Peyer's patch (tissue), 4 donors: Measurements from ENCODE around the gene A2M. TPM values are rescaled to one million over a fixed set of nuclear protein-coding genes. Genes with fewer than 3 reads are reported as not detected.

ENCODE experiments used
- DNase-seq, 3 donors: peaks; one replicate each; pipeline ENCODE4 v3.0.0-alpha.2; 2017 to 2019
- H3K27ac ChIP-seq, 4 donors: fragments of 200-600 bp; sonication (generic); one replicate each; pipeline ENCODE4 v1.5.1; 2016 to 2019
- H3K27me3 ChIP-seq, 2 donors: fragments of 200-600 bp; sonication (generic); one replicate each; pipeline ENCODE4 v1.5.1; 2019
- H3K36me3 ChIP-seq, 3 donors: fragments of 200-600 bp; sonication (generic); one replicate each; pipeline ENCODE4 v1.5.1; 2016 to 2019
- H3K4me1 ChIP-seq, 4 donors: fragments of 200-600 bp; sonication (generic); one replicate each; pipeline ENCODE4 v1.5.1; 2016 to 2019
- H3K4me3 ChIP-seq, 4 donors: fragments of 200-600 bp; sonication (generic); 1 replicate in 3 of 4; 2 replicates in 1 of 4; pipeline ENCODE4 v1.5.1; 2016 to 2019; ENCODE audit warnings: mild to moderate bottlenecking in 1 of 4
- H3K9me3 ChIP-seq, 4 donors: fragments of 200-600 bp; sonication (generic); one replicate each; pipeline ENCODE4 v1.5.1; 2016 to 2019; ENCODE audit warnings: mild to moderate bottlenecking in 1 of 4
- CTCF ChIP-seq, 6 experiments: fragments of 450-650 bp in 4 of 6; fragments of 200-600 bp in 2 of 6; sonication (generic) in 1 of 6; IDR thresholded peaks; one replicate each; pipeline ENCODE4 v1.5.1; 2017 to 2019; ENCODE audit warnings: antibody characterized with exemption in 6 of 6, mild to moderate bottlenecking in 3 of 6, moderate library complexity in 1 of 6
- POLR2A ChIP-seq, 2 donors: fragments of 450-650 bp; IDR thresholded peaks; one replicate each; pipeline ENCODE4 v1.5.1; 2017; ENCODE audit warnings: antibody characterized with exemption in 2 of 2, mild to moderate bottlenecking in 2 of 2, moderate library complexity in 2 of 2
- total RNA-seq, 4 donors: library from RNA; depleted of rRNA; stranded (reverse); fragments of >200 nt; gene quantifications; one replicate each; pipeline ENCODE4 v1.1.0, GENCODE V29; 2016

Gene A2M
- total RNA-seq, 4 donors from 2014 or later = 39.8 to 201 (median 88.8) TPM

- H3K4me1 ChIP-seq = peaks cover 0 to 7% (median 0%) of the 10 kb centered on the region in 4 donors
- peak overlapping the region; percentile 61 to 88 (median 76) for H3K4me3 ChIP-seq
- H3K36me3 ChIP-seq = peaks cover 0 to 3% (median 0%) of the 10 kb centered on the region in 3 donors
- peak; percentile 52 to 82 (median 73) for DNase-seq
- no peaks in the 10 kb centered on the region for H3K27me3 ChIP-seq
- peak in 4 of 6 experiments; percentile 36 to 61 (median 46) for TF ChIP-seq CTCF (IDR thresholded peaks at IDR 0.05)
- peak; percentile 33 to 62 for TF ChIP-seq POLR2A (IDR thresholded peaks at IDR 0.05)
- H3K9me3 ChIP-seq = no peaks in the 10 kb centered on the region
- H3K27ac ChIP-seq = peak overlapping the region; percentile 72 to 97 (median 94)
Measured at GRCh38 chr12:9064201-9064814, 51.4 kb downstream of the A2M start.

GRCh38 chr12:9052610-9053009, 63.1 kb downstream of the A2M start:
- no peak for TF ChIP-seq POLR2A (IDR thresholded peaks at IDR 0.05)
- no peak for TF ChIP-seq CTCF (IDR thresholded peaks at IDR 0.05)
- no peaks in the 10 kb centered on the region for H3K27me3 ChIP-seq
- H3K27ac ChIP-seq = no peak overlapping the region
- no peaks in the 10 kb centered on the region for H3K36me3 ChIP-seq
- no peaks in the 10 kb centered on the region for H3K9me3 ChIP-seq
- no peak for DNase-seq
- no peak overlapping the region for H3K4me3 ChIP-seq
- no peaks in the 10 kb centered on the region for H3K4me1 ChIP-seq

GRCh38 chr12:9051158-9051550, 64.6 kb downstream of the A2M start:
- Histone ChIP-seq H3K4me1 (no peaks in the 10 kb centered on the region), H3K36me3 (no peaks in the 10 kb centered on the region), H3K9me3 (no peaks in the 10 kb centered on the region), H3K27me3 (no peaks in the 10 kb centered on the region), H3K27ac (no peak overlapping the region), H3K4me3 (no peak overlapping the region)
- no peak for DNase-seq
- TF ChIP-seq POLR2A (IDR thresholded peaks at IDR 0.05) (no peak), CTCF (IDR thresholded peaks at IDR 0.05) (no peak)

DNA sequence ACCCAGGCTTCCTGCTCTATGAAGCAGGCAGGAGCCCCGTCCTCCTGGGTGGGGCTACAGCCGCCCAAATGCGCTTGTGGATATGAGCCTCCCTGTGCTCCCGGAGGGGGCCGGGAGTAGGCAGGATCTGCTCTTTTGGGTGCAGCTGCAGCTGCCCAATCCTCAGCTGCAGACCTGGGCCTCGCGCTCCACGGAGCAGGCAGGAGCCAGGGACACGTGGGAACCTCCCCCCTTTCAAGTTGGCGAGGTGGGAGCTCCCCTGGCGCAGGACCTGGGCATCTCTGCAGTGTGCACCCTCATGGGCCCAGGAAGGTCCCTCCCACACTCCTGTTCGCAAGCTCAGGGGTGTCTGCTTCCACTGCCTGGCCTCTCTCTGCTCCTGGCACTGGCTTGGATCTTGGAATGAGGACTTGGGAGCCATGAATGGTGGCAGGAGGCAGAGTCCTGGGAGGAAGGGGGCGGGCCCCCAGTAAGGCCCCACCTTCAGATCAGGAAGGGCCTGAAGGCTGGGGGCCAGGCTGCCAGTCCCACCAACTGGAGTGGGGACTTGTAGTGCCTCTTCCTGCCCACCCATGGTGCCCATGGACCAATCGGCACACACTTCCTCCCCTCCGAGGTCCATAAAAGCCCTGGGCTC, 65.1 kb downstream of the A2M start:
- H3K4me3 ChIP-seq = no peak overlapping the region
- TF ChIP-seq CTCF (IDR thresholded peaks at IDR 0.05) (no peak), POLR2A (IDR thresholded peaks at IDR 0.05) (no peak)
- H3K27me3 ChIP-seq = no peaks in the 10 kb centered on the region
- H3K9me3 ChIP-seq = no peaks in the 10 kb centered on the region
- no peak for DNase-seq
- H3K27ac ChIP-seq = no peak overlapping the region
- H3K4me1 ChIP-seq = no peaks in the 10 kb centered on the region
- no peaks in the 10 kb centered on the region for H3K36me3 ChIP-seq

DNA sequence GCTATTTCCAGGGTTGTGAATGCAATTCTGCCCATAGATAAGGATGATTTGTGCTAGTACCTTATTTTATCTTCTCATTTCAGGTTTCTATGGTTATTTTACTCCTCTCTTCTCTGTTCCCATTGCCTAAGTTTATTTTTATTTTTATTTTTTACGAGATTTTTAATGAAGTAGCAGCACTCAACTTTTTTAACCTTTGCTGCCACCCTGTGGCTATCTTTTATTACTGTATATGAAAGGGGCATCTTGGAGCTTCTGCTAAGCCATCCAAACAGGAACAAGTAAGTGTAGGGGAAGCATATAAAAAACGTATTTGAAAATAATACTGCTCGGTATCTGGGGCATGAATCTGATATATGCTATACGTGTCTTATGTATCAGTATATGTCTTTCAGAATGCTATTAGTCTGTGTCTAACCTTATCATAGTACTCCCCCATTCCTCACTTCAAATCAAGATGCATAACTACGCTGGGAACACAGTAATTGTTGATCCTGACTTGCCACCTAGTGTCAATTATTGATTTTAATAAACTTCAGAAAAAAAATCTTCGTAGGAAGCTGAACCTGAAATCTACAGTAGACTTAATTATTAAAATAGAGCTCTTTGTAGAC, 66.1 kb downstream of the A2M start:
- H3K27ac ChIP-seq = no peak overlapping the region
- no peak overlapping the region for H3K4me3 ChIP-seq
- no peaks in the 10 kb centered on the region for H3K9me3 ChIP-seq
- no peaks in the 10 kb centered on the region for H3K4me1 ChIP-seq
- no peak for TF ChIP-seq POLR2A (IDR thresholded peaks at IDR 0.05)
- peak in 5 of 6 experiments; percentile 14 to 55 (median 48) for TF ChIP-seq CTCF (IDR thresholded peaks at IDR 0.05)
- no peaks in the 10 kb centered on the region for H3K36me3 ChIP-seq
- H3K27me3 ChIP-seq = no peaks in the 10 kb centered on the region
- DNase-seq = no peak
